Smooth muscle cell (in vitro differentiated cells): ENCODE data around the gene TBC1D10B. TPM values are rescaled to one million over a fixed set of nuclear protein-coding genes. Genes with fewer than 3 reads are reported as not detected.

Source experiments
- DNase-seq: peaks from one replicate; lab custom pipeline; 2025; ENCODE audit not compliant: unreplicated experiment; lab: John Stamatoyannopoulos, UW
- H2AFZ ChIP-seq: fragments of 200-600 bp; sonication (generic); 2 replicates; pipeline ENCODE4 v1.6.0; 2016; ENCODE audit warnings: antibody characterized with exemption, low read depth, mild to moderate bottlenecking
- H3F3A ChIP-seq: fragments of 200-600 bp; sonication (generic); 2 replicates; pipeline ENCODE4 v1.6.0; 2017; ENCODE audit warnings: antibody characterized with exemption, low read depth
- H3K27ac ChIP-seq: fragments of 200-600 bp; sonication (generic); 2 replicates; pipeline ENCODE4 v1.5.1; 2016; ENCODE audit warnings: low read depth, mild to moderate bottlenecking
- H3K27me3 ChIP-seq: fragments of 200-600 bp; sonication (generic); 2 replicates; pipeline ENCODE4 v1.6.1; 2016; ENCODE audit warnings: low read depth, mild to moderate bottlenecking
- H3K36me3 ChIP-seq: fragments of 200-600 bp; sonication (generic); 2 replicates; pipeline ENCODE4 v1.5.1; 2016; ENCODE audit warnings: low read depth
- H3K4me1 ChIP-seq: fragments of 200-600 bp; sonication (generic); 2 replicates; pipeline ENCODE4 v1.5.1; 2016; ENCODE audit warnings: low read depth
- H3K4me2 ChIP-seq: fragments of 200-600 bp; sonication (generic); 2 replicates; pipeline ENCODE4 v1.6.0; 2016; ENCODE audit warnings: mild to moderate bottlenecking
- H3K4me3 ChIP-seq: fragments of 200-600 bp; sonication (generic); 2 replicates; pipeline ENCODE4 v1.5.1; 2016; ENCODE audit warnings: mild to moderate bottlenecking
- H3K79me2 ChIP-seq: fragments of 200-600 bp; sonication (generic); 2 replicates; pipeline ENCODE4 v1.6.0; 2016; ENCODE audit warnings: low read depth, mild to moderate bottlenecking
- H3K9ac ChIP-seq: fragments of 200-600 bp; sonication (generic); 2 replicates; pipeline ENCODE4 v1.6.0; 2016; ENCODE audit warnings: low read depth
- H3K9me3 ChIP-seq: fragments of 200-600 bp; sonication (generic); replicated peaks from 2 replicates; pipeline ENCODE4 v1.5.1; 2016; ENCODE audit warnings: low read depth
- H4K20me1 ChIP-seq: fragments of 200-600 bp; sonication (generic); 2 replicates; pipeline ENCODE4 v1.6.0; 2016; ENCODE audit warnings: low read depth
- CTCF ChIP-seq: fragments of 200-600 bp; sonication (generic); IDR thresholded peaks from 2 replicates; pipeline ENCODE4 v1.5.1; 2017; ENCODE audit warnings: borderline replicate concordance, mild to moderate bottlenecking, antibody characterized with exemption; ENCODE audit not compliant: insufficient read depth, poor library complexity, severe bottlenecking
- WGBS: methylation state at CpG from one replicate; pipeline ENCODE4 v1.1.7; 2016; ENCODE audit warnings: low lambda C conversion rate; 5-methylcytosine and 5-hydroxymethylcytosine counted together
- polyA plus RNA-seq: library from polyadenylated mRNA; unstranded; fragments of >200 nt; fragmentation: Nextera tagmentation; extraction: Ambion mirVana; gene quantifications from 2 replicates; pipeline ENCODE4 v1.2.1, GENCODE V29; 2016
- total RNA-seq: library from RNA; depleted of rRNA; stranded (reverse); fragments of >200 nt; gene quantifications from 2 replicates; pipeline ENCODE4 v1.2.3, GENCODE V29; 2014

Gene TBC1D10B
- total and polyA plus RNA-seq, 2 experiments from 2014 or later: 17.7 to 37.4 TPM

GRCh38 chr16:30354423-30355143 lies 15.7 kb downstream of the TBC1D10B start:
- Histone ChIP-seq H3K4me2 (peak overlapping the region; percentile 91), H2AFZ (peak overlapping the region; percentile 64), H3K9ac (peak overlapping the region; percentile 94), H3K27me3 (no peaks in the 10 kb centered on the region), H3K4me1 (peaks cover 16% of the 10 kb centered on the region), H3K4me3 (peak overlapping the region; percentile 83), H3K9me3 (no peaks in the 10 kb centered on the region), H3K79me2 (peaks cover 15% of the 10 kb centered on the region), H3F3A (peaks cover 3% of the 10 kb centered on the region), H3K27ac (peak overlapping the region; percentile 98), H4K20me1 (no peaks in the 10 kb centered on the region), H3K36me3 (no peaks in the 10 kb centered on the region)
- WGBS: 4% methylated on average over 34 of the region's 36 CpGs
- TF ChIP-seq CTCF: no peak
- no peak for DNase-seq

- DNase-seq: no peak
- no peak for TF ChIP-seq CTCF
- Histone ChIP-seq H2AFZ (no peak overlapping the region), H3K27ac (peak overlapping the region; percentile 98), H3K27me3 (no peaks in the 10 kb centered on the region), H3K79me2 (peaks cover 15% of the 10 kb centered on the region), H4K20me1 (no peaks in the 10 kb centered on the region), H3F3A (peaks cover 3% of the 10 kb centered on the region), H3K36me3 (no peaks in the 10 kb centered on the region), H3K4me2 (peak overlapping the region; percentile 91), H3K9me3 (no peaks in the 10 kb centered on the region), H3K4me1 (peaks cover 16% of the 10 kb centered on the region), H3K9ac (peak overlapping the region; percentile 94), H3K4me3 (peak overlapping the region; percentile 83)
- WGBS: 97% methylated on average over 23 of the region's 23 CpGs
Measured at GRCh38 chr16:30353438-30354129, 16.7 kb downstream of the TBC1D10B start.

- H3K79me2 ChIP-seq: peaks cover 15% of the 10 kb centered on the region
- H3K9ac ChIP-seq: no peak overlapping the region
- H4K20me1 ChIP-seq: no peaks in the 10 kb centered on the region
- H2AFZ ChIP-seq: no peak overlapping the region
- TF ChIP-seq CTCF: peak; percentile 29
- peaks cover 16% of the 10 kb centered on the region for H3K4me1 ChIP-seq
- no peaks in the 10 kb centered on the region for H3K27me3 ChIP-seq
- no peak overlapping the region for H3K4me2 ChIP-seq
- H3F3A ChIP-seq: peaks cover 3% of the 10 kb centered on the region
- 94% methylated on average over 14 of the region's 14 CpGs for WGBS
- H3K4me3 ChIP-seq: no peak overlapping the region
- no peaks in the 10 kb centered on the region for H3K9me3 ChIP-seq
- no peaks in the 10 kb centered on the region for H3K36me3 ChIP-seq
- DNase-seq: no peak
- H3K27ac ChIP-seq: no peak overlapping the region
Measured at GRCh38 chr16:30352488-30353401, 17.5 kb downstream of the TBC1D10B start.
